ENCODE measurements around the gene OR2F2.

DNA sequence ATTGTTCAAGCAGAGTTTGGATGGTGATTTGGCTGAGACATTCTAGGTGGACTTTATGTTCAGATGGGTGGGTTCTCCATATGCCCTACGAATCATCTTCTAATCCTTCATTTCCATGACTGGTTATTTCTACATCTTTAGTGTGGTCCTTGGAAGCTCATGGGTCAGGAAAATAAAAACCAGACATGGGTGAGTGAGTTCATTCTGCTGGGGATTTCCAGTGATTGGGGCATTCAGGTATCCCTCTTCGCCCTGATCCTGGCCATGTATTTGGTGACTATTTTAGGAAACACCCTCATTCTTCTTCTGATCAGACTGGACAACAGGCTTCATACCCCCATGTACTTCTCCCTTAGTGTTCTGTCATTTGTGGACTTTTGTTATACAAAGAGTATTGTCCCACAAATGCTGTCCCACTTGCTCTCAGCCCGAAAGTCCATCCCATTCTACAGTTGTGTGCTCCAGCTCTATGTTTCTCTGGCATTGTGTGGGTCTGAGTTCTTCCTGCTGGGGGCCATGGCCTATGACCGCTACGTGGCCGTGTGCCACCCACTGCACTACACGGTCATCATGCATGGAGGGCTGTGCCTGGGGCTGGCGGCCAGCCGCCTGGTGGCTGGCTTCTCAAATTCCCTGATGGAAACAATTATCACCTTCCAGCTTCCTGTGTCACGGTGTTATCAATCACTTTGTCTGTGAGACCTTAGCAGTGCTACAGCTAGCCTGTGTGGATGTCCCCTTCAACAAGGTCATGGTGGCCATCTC, 45.9 kb downstream of the OR2F2 start:
- TF ChIP-seq POLR2A (IDR thresholded peaks at IDR 0.05): no peak
- TF ChIP-seq, protein P1, sequence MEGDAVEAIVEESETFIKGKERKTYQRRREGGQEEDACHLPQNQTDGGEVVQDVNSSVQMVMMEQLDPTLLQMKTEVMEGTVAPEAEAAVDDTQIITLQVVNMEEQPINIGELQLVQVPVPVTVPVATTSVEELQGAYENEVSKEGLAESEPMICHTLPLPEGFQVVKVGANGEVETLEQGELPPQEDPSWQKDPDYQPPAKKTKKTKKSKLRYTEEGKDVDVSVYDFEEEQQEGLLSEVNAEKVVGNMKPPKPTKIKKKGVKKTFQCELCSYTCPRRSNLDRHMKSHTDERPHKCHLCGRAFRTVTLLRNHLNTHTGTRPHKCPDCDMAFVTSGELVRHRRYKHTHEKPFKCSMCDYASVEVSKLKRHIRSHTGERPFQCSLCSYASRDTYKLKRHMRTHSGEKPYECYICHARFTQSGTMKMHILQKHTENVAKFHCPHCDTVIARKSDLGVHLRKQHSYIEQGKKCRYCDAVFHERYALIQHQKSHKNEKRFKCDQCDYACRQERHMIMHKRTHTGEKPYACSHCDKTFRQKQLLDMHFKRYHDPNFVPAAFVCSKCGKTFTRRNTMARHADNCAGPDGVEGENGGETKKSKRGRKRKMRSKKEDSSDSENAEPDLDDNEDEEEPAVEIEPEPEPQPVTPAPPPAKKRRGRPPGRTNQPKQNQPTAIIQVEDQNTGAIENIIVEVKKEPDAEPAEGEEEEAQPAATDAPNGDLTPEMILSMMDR (IDR thresholded peaks at IDR 0.05): no peak
- no peak for TF ChIP-seq EP300 (IDR thresholded peaks at IDR 0.05)
- no peak for TF ChIP-seq POLR2AphosphoS5 (IDR thresholded peaks at IDR 0.05)

All from sigmoid colon (tissue), 4 donors.